ENCODE measurements around the gene EXOSC10. TPM values are rescaled to one million over a fixed set of nuclear protein-coding genes. Genes with fewer than 3 reads are reported as not detected.
"Not testable (repeated sequence)": the region's sequence is repeated elsewhere in the genome, so short reads cannot be mapped to it uniquely, and the experiment has no call there.

The EXOSC10 gene
- total RNA-seq, 6 experiments from 2014 or later: 40.1 to 49.4 (median 47.5) TPM

- Mint-ChIP-seq H3K27ac (no peak overlapping the region), H3K4me3 (no peak overlapping the region), H3K9me3 (no peaks in the 10 kb centered on the region), H3K4me1 (ENCODE audit: low read depth) (peaks cover 14% of the 10 kb centered on the region), H3K36me3 (ENCODE audit: low read depth) (peaks cover 35% of the 10 kb centered on the region), H3K27me3 (ENCODE audit: insufficient read depth) (no peaks in the 10 kb centered on the region; the same call in 1 of the 2 replicates)
- DNase-seq: no peak
- TF ChIP-seq, protein P1, sequence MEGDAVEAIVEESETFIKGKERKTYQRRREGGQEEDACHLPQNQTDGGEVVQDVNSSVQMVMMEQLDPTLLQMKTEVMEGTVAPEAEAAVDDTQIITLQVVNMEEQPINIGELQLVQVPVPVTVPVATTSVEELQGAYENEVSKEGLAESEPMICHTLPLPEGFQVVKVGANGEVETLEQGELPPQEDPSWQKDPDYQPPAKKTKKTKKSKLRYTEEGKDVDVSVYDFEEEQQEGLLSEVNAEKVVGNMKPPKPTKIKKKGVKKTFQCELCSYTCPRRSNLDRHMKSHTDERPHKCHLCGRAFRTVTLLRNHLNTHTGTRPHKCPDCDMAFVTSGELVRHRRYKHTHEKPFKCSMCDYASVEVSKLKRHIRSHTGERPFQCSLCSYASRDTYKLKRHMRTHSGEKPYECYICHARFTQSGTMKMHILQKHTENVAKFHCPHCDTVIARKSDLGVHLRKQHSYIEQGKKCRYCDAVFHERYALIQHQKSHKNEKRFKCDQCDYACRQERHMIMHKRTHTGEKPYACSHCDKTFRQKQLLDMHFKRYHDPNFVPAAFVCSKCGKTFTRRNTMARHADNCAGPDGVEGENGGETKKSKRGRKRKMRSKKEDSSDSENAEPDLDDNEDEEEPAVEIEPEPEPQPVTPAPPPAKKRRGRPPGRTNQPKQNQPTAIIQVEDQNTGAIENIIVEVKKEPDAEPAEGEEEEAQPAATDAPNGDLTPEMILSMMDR (IDR thresholded peaks at IDR 0.05): no peak
Measured at GRCh38 chr1:11064942-11065341, 34.7 kb downstream of the EXOSC10 start.

GRCh38 chr1:11063937-11064537 lies 35.6 kb downstream of the EXOSC10 start:
- H3K4me3 Mint-ChIP-seq; DNase-seq; H3K27me3 Mint-ChIP-seq (ENCODE audit: insufficient read depth); H3K9me3 Mint-ChIP-seq; H3K27ac Mint-ChIP-seq: not testable (repeated sequence)
- peaks cover 32% of the 10 kb centered on the region for H3K36me3 Mint-ChIP-seq (ENCODE audit: low read depth)
- H3K4me1 Mint-ChIP-seq (ENCODE audit: low read depth): peaks cover 14% of the 10 kb centered on the region
- TF ChIP-seq, protein P1 (IDR thresholded peaks at IDR 0.05): 0 out of 2 replicates have a peak, but pooled peaks have one; percentile 7

GRCh38 chr1:11062965-11063401 lies 36.7 kb downstream of the EXOSC10 start:
- TF ChIP-seq, protein P1 (IDR thresholded peaks at IDR 0.05): no peak
- Mint-ChIP-seq H3K4me3 (no peak overlapping the region), H3K27ac (no peak overlapping the region), H3K9me3 (no peaks in the 10 kb centered on the region), H3K4me1 (ENCODE audit: low read depth) (peaks cover 14% of the 10 kb centered on the region), H3K27me3 (ENCODE audit: insufficient read depth) (no peaks in the 10 kb centered on the region; the same call in 1 of the 2 replicates), H3K36me3 (ENCODE audit: low read depth) (peaks cover 35% of the 10 kb centered on the region)
- no peak for DNase-seq

- peaks cover 40% of the 10 kb centered on the region for H3K36me3 Mint-ChIP-seq (ENCODE audit: low read depth)
- peaks cover 18% of the 10 kb centered on the region for H3K4me1 Mint-ChIP-seq (ENCODE audit: low read depth)
- no peak overlapping the region for H3K4me3 Mint-ChIP-seq
- no peaks in the 10 kb centered on the region for H3K9me3 Mint-ChIP-seq
- peak overlapping the region; percentile 15 for H3K27ac Mint-ChIP-seq
- no peak for DNase-seq
- no peaks in the 10 kb centered on the region; the same call in 1 of the 2 replicates for H3K27me3 Mint-ChIP-seq (ENCODE audit: insufficient read depth)
- TF ChIP-seq, protein P1 (IDR thresholded peaks at IDR 0.05): no peak
Measured at GRCh38 chr1:11061652-11062365, 37.9 kb downstream of the EXOSC10 start.

DNA sequence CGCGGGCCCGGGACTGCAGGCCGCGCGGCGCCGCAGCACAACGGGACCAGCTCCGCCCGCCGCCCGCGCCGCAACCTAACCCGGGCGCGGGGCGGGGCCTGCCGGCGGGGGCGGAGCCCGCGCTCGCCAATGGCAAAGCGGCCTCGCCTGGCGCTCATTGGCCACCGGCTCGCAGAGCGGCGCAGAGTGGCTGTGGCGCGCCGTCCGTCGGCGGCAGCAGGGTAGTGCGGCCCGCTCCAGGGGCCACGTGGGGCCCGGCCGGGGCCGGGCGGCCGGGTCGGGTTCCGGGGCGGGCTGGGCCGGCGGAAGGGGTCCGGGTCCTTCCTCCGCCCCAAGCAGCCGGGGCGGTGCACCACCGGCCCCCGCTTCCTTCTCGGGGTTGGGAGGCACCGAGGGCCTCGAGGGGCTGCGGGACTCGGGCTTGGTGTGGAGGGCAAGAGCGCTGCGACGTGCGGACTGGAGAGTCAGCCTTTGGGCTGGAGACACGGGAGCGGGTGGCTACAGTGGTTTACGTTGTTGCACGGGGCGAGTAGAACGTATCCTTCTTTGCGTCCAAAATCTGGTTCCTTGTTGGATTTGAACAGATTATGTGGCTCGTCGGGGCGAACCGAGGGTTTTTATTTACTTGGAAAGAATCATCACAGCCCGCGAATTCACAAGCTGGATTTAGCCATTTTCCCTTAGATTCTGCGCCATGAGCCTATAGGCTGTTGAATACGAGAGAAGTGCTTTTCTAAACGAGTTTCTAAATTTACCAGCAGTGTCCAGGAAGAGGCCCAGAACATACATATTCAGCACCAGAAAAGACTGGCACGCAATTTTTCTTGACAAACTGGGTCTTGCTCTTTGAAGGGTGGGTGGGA lies 39.5 kb downstream of the EXOSC10 start, which contains the start of gene SRM:
Gene SRM (minus strand): TSS at position 51 of the 863 bp plus-strand sequence. CDS start 75 bp downstream, outside the sequence.
- Mint-ChIP-seq H3K27me3 (ENCODE audit: insufficient read depth) (no peaks in the 10 kb centered on the region; the same call in 1 of the 2 replicates), H3K36me3 (ENCODE audit: low read depth) (peaks cover 27% of the 10 kb centered on the region), H3K27ac (peak within 1 kb of the TSS; percentile 86), H3K4me3 (peak within 1 kb of the TSS; percentile 94), H3K9me3 (no peaks in the 10 kb centered on the region), H3K4me1 (ENCODE audit: low read depth) (peaks cover 18% of the 10 kb centered on the region)
- DNase-seq: peak; percentile 84
- TF ChIP-seq, protein P1 (IDR thresholded peaks at IDR 0.05): peak; percentile 73

All from HFFc6 (cell line).